OCI-LY7 (cell line): Measurements from ENCODE around the gene SDK2. TPM values are rescaled to one million over a fixed set of nuclear protein-coding genes. Genes with fewer than 3 reads are reported as not detected.
"Not testable (repeated sequence)": the region's sequence is repeated elsewhere in the genome, so short reads cannot be mapped to it uniquely, and the experiment has no call there.

Source experiments
- BruUV-seq: library from RNA; stranded (reverse); fragments of 400-500 nt; replicated peaks from 2 replicates; lab custom pipeline; 2021; lab: Mats Ljungman, UMichigan
- CTCF ChIA-PET: fragments of 300-600 bp; sonication (Branson Sonifier 250); formaldehyde crosslinking; loops from one replicate; lab custom pipeline; 2022; ENCODE audit warnings: antibody characterized with exemption; ENCODE audit not compliant: unreplicated experiment; lab: Charles Lee
- POLR2A ChIA-PET: fragments of 300-600 bp; sonication (Branson Sonifier 250); formaldehyde crosslinking; loops from one replicate; lab custom pipeline; 2022; ENCODE audit warnings: antibody characterized with exemption; lab: Charles Lee
- DNase-seq: peaks from one replicate; pipeline ENCODE4 v3.0.0-alpha.2; 2015; ENCODE audit warnings: low spot score
- H2AFZ ChIP-seq: fragments of 200-600 bp; sonication (generic), shearing (Covaris generic); 2 replicates; pipeline ENCODE4 v1.6.1; 2014; ENCODE audit warnings: mild to moderate bottlenecking, antibody characterized with exemption, low read length, moderate library complexity
- H3K27ac ChIP-seq: fragments of 200-600 bp; sonication (generic); 2 replicates; pipeline ENCODE4 v1.5.1; 2014; ENCODE audit warnings: mixed run types, low read depth, mild to moderate bottlenecking, moderate library complexity, low read length, inconsistent platforms; ENCODE audit not compliant: poor library complexity, severe bottlenecking
- H3K36me3 ChIP-seq: fragments of 200-600 bp; sonication (generic); 2 replicates; pipeline ENCODE4 v1.6.1; 2014; ENCODE audit warnings: mild to moderate bottlenecking, antibody characterized with exemption, low read length, moderate library complexity, mixed read lengths; ENCODE audit not compliant: insufficient read depth
- H3K4me1 ChIP-seq: fragments of 200-600 bp; sonication (generic); 2 replicates; pipeline ENCODE4 v1.5.1; 2014; ENCODE audit warnings: mild to moderate bottlenecking, low read length; ENCODE audit not compliant: insufficient read depth, poor library complexity, severe bottlenecking
- H3K4me2 ChIP-seq: fragments of 200-600 bp; sonication (generic); 2 replicates; pipeline ENCODE4 v1.6.1; 2014; ENCODE audit warnings: mild to moderate bottlenecking, low read length
- H3K4me3 ChIP-seq: fragments of 200-600 bp; sonication (generic); 2 replicates; pipeline ENCODE4 v1.5.1; 2014; ENCODE audit warnings: mild to moderate bottlenecking, low read depth, low read length; ENCODE audit not compliant: poor library complexity, severe bottlenecking
- H3K79me2 ChIP-seq: fragments of 200-600 bp; sonication (generic); 2 replicates; pipeline ENCODE4 v1.6.1; 2016; ENCODE audit warnings: low read depth, mild to moderate bottlenecking, low read length, moderate library complexity, mixed read lengths; ENCODE audit not compliant: insufficient read depth
- H3K9me2 ChIP-seq: fragments of 200-600 bp; sonication (generic); 2 replicates; pipeline ENCODE4 v1.6.1; 2016; ENCODE audit warnings: mild to moderate bottlenecking, low read length, mixed read lengths; ENCODE audit not compliant: insufficient read depth
- H3K9me3 ChIP-seq: fragments of 200-600 bp; sonication (generic); 2 replicates; pipeline ENCODE4 v1.6.1; 2014; ENCODE audit warnings: mild to moderate bottlenecking, mixed run types, low read length, mixed read lengths
- H4K20me1 ChIP-seq: fragments of 200-600 bp; sonication (generic); 2 replicates; pipeline ENCODE4 v1.6.1; 2014; ENCODE audit warnings: mild to moderate bottlenecking, antibody characterized with exemption, low read length, moderate library complexity, mixed read lengths; ENCODE audit not compliant: insufficient read depth
- CTCF ChIP-seq: fragments of 200-600 bp; sonication (generic); conservative IDR thresholded peaks from 2 replicates; pipeline ENCODE4 v1.5.1; 2014; ENCODE audit warnings: mild to moderate bottlenecking, antibody characterized with exemption, low read length, moderate library complexity, mixed read lengths
- EZH2phosphoT487 ChIP-seq: fragments of 200-600 bp; sonication (generic); IDR thresholded peaks from 2 replicates; pipeline ENCODE4 v1.6.1; 2018; ENCODE audit warnings: low read depth, borderline replicate concordance, mild to moderate bottlenecking, mixed run types, antibody characterized with exemption, low read length, moderate library complexity, mixed read lengths
- intact Hi-C: fragments of 100-400 bp; cut with micrococcal nuclease; formaldehyde crosslinking; loops from one replicate; pipeline ENCODE4 v1.10.0; 2022; ENCODE audit not compliant: unreplicated experiment
- total RNA-seq, 2 experiments: library from RNA; depleted of rRNA in 1 of 2; stranded (reverse); fragments of >200 nt in 1 of 2; shearing (Covaris generic) in 1 of 2; gene quantifications; 2 replicates each; pipeline ENCODE4 v1.2.3, GENCODE V29; 2014 to 2022

SDK2 gene
- total RNA-seq, 2 experiments from 2014 or later = 0.32 to 1.8 TPM

GRCh38 chr17:73309727-73310596 is 334.3 kb downstream of the SDK2 start:
- Histone ChIP-seq H3K27ac (no peak overlapping the region), H3K79me2 (no peaks in the 10 kb centered on the region), H4K20me1 (no peaks in the 10 kb centered on the region), H2AFZ (no peak overlapping the region), H3K4me3 (no peak overlapping the region), H3K36me3 (no peaks in the 10 kb centered on the region), H3K9me2 (no peaks in the 10 kb centered on the region), H3K4me2 (no peak overlapping the region), H3K9me3 (no peaks in the 10 kb centered on the region), H3K4me1 (no peaks in the 10 kb centered on the region)
- intact Hi-C loops = no loop called here
- TF ChIP-seq EZH2phosphoT487 (no peak), CTCF (no peak)
- ChIA-PET CTCF (no interaction called here), POLR2A (no interaction called here)
- DNase-seq = no peak
- no TSS peak for BruUV-seq

GRCh38 chr17:73308959-73309358 is 335.3 kb downstream of the SDK2 start:
- POLR2A ChIA-PET, H3K9me2 ChIP-seq, H3K36me3 ChIP-seq, H3K79me2 ChIP-seq, H4K20me1 ChIP-seq, H3K27ac ChIP-seq, CTCF ChIA-PET, H3K4me3 ChIP-seq, DNase-seq, BruUV-seq, intact Hi-C loops, H3K4me2 ChIP-seq, H3K9me3 ChIP-seq, H3K4me1 ChIP-seq, H2AFZ ChIP-seq: not testable (repeated sequence)

GRCh38 chr17:73308017-73308823 is 336.0 kb downstream of the SDK2 start:
- Histone ChIP-seq H3K4me3 (no peak overlapping the region), H3K9me3 (no peaks in the 10 kb centered on the region), H3K27ac (no peak overlapping the region), H3K79me2 (no peaks in the 10 kb centered on the region), H3K4me1 (no peaks in the 10 kb centered on the region), H2AFZ (no peak overlapping the region), H3K36me3 (no peaks in the 10 kb centered on the region), H4K20me1 (no peaks in the 10 kb centered on the region), H3K4me2 (no peak overlapping the region), H3K9me2 (no peaks in the 10 kb centered on the region)
- CTCF ChIA-PET = no interaction called here
- POLR2A ChIA-PET = interaction anchor here (0.7 kb wide), 1 partner anchor 411 kb away, joined by 6 read pairs; no protein-coding TSS in a partner anchor
- intact Hi-C loops = no loop called here
- no TSS peak for BruUV-seq
- TF ChIP-seq EZH2phosphoT487 (no peak), CTCF (no peak)
- DNase-seq = no peak
